PC-3 (cell line): ENCODE data around the gene SEMA5A. TPM values are rescaled to one million over a fixed set of nuclear protein-coding genes. Genes with fewer than 3 reads are reported as not detected.

ENCODE experiments used
- ATAC-seq: fragments of 200-7000 bp; cut with Tn5 transposase; 2 replicates; pipeline ENCODE4 v1.9.1; 2020; ENCODE audit warnings: mild to moderate bottlenecking, moderate library complexity
- BruUV-seq: library from RNA; stranded (reverse); fragments of 400-500 nt; replicated peaks from 2 replicates; lab custom pipeline; 2021; lab: Mats Ljungman, UMichigan
- CTCF ChIA-PET: fragments of 300-600 bp; sonication (Branson Sonifier 250); formaldehyde crosslinking; loops from one replicate; lab custom pipeline; 2022; ENCODE audit warnings: antibody characterized with exemption; lab: Charles Lee
- POLR2A ChIA-PET: fragments of 300-600 bp; sonication (Branson Sonifier 250); formaldehyde crosslinking; loops from one replicate; lab custom pipeline; 2022; ENCODE audit warnings: antibody characterized with exemption; ENCODE audit not compliant: unreplicated experiment; lab: Charles Lee
- DNase-seq: peaks from one replicate; pipeline ENCODE4 v3.0.0-alpha.2; 2015
- H2AFZ ChIP-seq: fragments of 300-600 bp; sonication (generic); 2 replicates; pipeline ENCODE4 v1.6.0; 2016; ENCODE audit warnings: antibody characterized with exemption, low read length
- H3F3A ChIP-seq: fragments of 300-600 bp; sonication (generic); one replicate; pipeline ENCODE4 v1.6.0; 2017; ENCODE audit warnings: antibody characterized with exemption, low read length, control low read depth, mild to moderate bottlenecking; ENCODE audit not compliant: unreplicated experiment
- H3K27ac ChIP-seq: fragments of 300-600 bp; sonication (generic); 2 replicates; pipeline ENCODE4 v1.5.1; 2016; ENCODE audit warnings: mild to moderate bottlenecking, low read length
- H3K27me3 ChIP-seq: fragments of 300-600 bp; sonication (generic); 2 replicates; pipeline ENCODE4 v1.6.1; 2016; ENCODE audit warnings: low read length, mixed read lengths
- H3K36me3 ChIP-seq: fragments of 300-600 bp; sonication (generic); 2 replicates; pipeline ENCODE4 v1.6.1; 2016; ENCODE audit warnings: low read depth, mixed run types, low read length, mixed read lengths
- H3K4me1 ChIP-seq: fragments of 300-600 bp; sonication (generic); 2 replicates; pipeline ENCODE4 v1.5.1; 2016; ENCODE audit warnings: low read length; ENCODE audit not compliant: insufficient read depth
- H3K4me2 ChIP-seq: fragments of 300-600 bp; sonication (generic); 2 replicates; pipeline ENCODE4 v1.6.0; 2016; ENCODE audit warnings: low read length
- H3K4me3 ChIP-seq: fragments of 300-600 bp; sonication (generic); 2 replicates; pipeline ENCODE4 v1.5.1; 2016; ENCODE audit warnings: mild to moderate bottlenecking, low read length, mixed read lengths
- H3K79me2 ChIP-seq: fragments of 300-600 bp; sonication (generic); 2 replicates; pipeline ENCODE4 v1.6.1; 2017; ENCODE audit warnings: low read length, mixed read lengths
- H3K9ac ChIP-seq: fragments of 300-600 bp; sonication (generic); 2 replicates; pipeline ENCODE4 v1.6.0; 2016; ENCODE audit warnings: mild to moderate bottlenecking, low read length
- H3K9me2 ChIP-seq: fragments of 300-600 bp; sonication (generic); replicated peaks from 2 replicates; pipeline ENCODE4 v1.6.1; 2016; ENCODE audit warnings: mixed run types, low read length, mixed read lengths
- H3K9me3 ChIP-seq: fragments of 300-600 bp; sonication (generic); 2 replicates; pipeline ENCODE4 v1.6.1; 2016; ENCODE audit warnings: low read length, mixed read lengths
- H4K20me1 ChIP-seq: fragments of 300-600 bp; sonication (generic); 2 replicates; pipeline ENCODE4 v1.6.1; 2016; ENCODE audit warnings: low read length, mixed read lengths
- CTCF ChIP-seq: fragments of 300-600 bp; sonication (generic); conservative IDR thresholded peaks from 2 replicates; pipeline ENCODE4 v1.5.1; 2017; ENCODE audit warnings: antibody characterized with exemption, low read depth, mild to moderate bottlenecking, low read length
- EZH2 ChIP-seq: fragments of 300-600 bp; sonication (generic); IDR thresholded peaks from one replicate; pipeline ENCODE4 v1.6.1; 2017; ENCODE audit warnings: antibody characterized with exemption, mild to moderate bottlenecking, low read length; ENCODE audit not compliant: unreplicated experiment
- EZH2phosphoT487 ChIP-seq: fragments of 300-600 bp; sonication (generic); IDR thresholded peaks from 2 replicates; pipeline ENCODE4 v1.6.1; 2018; ENCODE audit warnings: mild to moderate bottlenecking, antibody characterized with exemption, low read length, borderline replicate concordance
- intact Hi-C: fragments of 100-400 bp; cut with micrococcal nuclease; formaldehyde crosslinking; loops from 2 replicates; pipeline ENCODE4 v1.9.0; 2023
- total RNA-seq: library from RNA; depleted of rRNA; stranded (reverse); fragments of >200 nt; gene quantifications from 2 replicates; pipeline ENCODE4 v1.2.3, GENCODE V29; 2014

SEMA5A gene
- total RNA-seq, 1 experiment from 2014 or later = 4.4 TPM

DNA sequence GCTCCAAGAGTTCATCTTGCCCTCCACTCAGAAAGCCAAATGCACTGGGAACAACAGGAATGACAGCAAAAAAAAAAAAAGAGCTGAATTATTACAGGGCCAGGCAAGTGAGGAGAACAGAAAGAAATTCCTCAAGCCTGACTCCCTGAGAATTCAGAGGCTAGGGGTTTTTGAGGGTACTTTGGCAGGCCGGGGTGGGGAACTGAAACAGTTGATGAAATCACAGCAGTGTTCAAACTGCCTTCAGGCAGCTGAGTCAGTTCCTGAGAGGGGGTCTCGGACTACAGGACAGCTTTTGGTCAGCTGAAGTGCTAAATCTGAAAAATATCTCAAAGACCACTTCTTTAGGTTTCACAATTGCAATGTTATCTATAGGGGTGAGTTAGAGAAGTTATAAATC lies 419.4 kb downstream of the SEMA5A start:
- Histone ChIP-seq H2AFZ (no peak overlapping the region), H3K27ac (no peak overlapping the region), H3K9me2 (peaks cover 4% of the 10 kb centered on the region; the same call in 1 of the 2 replicates), H3K4me1 (no peaks in the 10 kb centered on the region), H3K27me3 (no peaks in the 10 kb centered on the region), H3K36me3 (no peaks in the 10 kb centered on the region), H4K20me1 (no peaks in the 10 kb centered on the region), H3K9me3 (no peaks in the 10 kb centered on the region), H3K79me2 (no peaks in the 10 kb centered on the region), H3K4me3 (no peak overlapping the region), H3F3A (no peaks in the 10 kb centered on the region), H3K4me2 (no peak overlapping the region), H3K9ac (no peak overlapping the region)
- DNase-seq (no peak), ATAC-seq (no peak)
- BruUV-seq = no TSS peak
- CTCF ChIA-PET = no interaction called here
- intact Hi-C loops = no loop called here
- POLR2A ChIA-PET = interaction anchor here (0.6 kb wide), 1 partner anchor 89 kb away, joined by 8 read pairs; no protein-coding TSS in a partner anchor
- TF ChIP-seq CTCF (no peak), EZH2 (no peak), EZH2phosphoT487 (no peak)

GRCh38 chr5:9125852-9126251 lies 420.0 kb downstream of the SEMA5A start:
- H3K4me3 ChIP-seq = no peak overlapping the region
- no peaks in the 10 kb centered on the region for H3K27me3 ChIP-seq
- ATAC-seq (no peak), DNase-seq (no peak)
- H3K9me3 ChIP-seq = no peaks in the 10 kb centered on the region
- H2AFZ ChIP-seq = no peak overlapping the region
- intact Hi-C loops = no loop called here
- no peaks in the 10 kb centered on the region for H3K4me1 ChIP-seq
- H3K27ac ChIP-seq = no peak overlapping the region
- no peak overlapping the region for H3K9ac ChIP-seq
- H3K79me2 ChIP-seq = no peaks in the 10 kb centered on the region
- no peak overlapping the region for H3K4me2 ChIP-seq
- H3K9me2 ChIP-seq = peaks cover 4% of the 10 kb centered on the region; the same call in 1 of the 2 replicates
- no peak for TF ChIP-seq EZH2
- no peak for TF ChIP-seq CTCF
- no peak for TF ChIP-seq EZH2phosphoT487
- POLR2A ChIA-PET = no interaction called here
- H4K20me1 ChIP-seq = no peaks in the 10 kb centered on the region
- no peaks in the 10 kb centered on the region for H3K36me3 ChIP-seq
- BruUV-seq = no TSS peak
- CTCF ChIA-PET = no interaction called here
- H3F3A ChIP-seq = no peaks in the 10 kb centered on the region

- no peak overlapping the region for H2AFZ ChIP-seq
- no peaks in the 10 kb centered on the region for H3F3A ChIP-seq
- no peaks in the 10 kb centered on the region for H4K20me1 ChIP-seq
- ChIA-PET POLR2A (no interaction called here), CTCF (no interaction called here)
- ATAC-seq = no peak
- H3K4me1 ChIP-seq = no peaks in the 10 kb centered on the region
- no peaks in the 10 kb centered on the region for H3K27me3 ChIP-seq
- intact Hi-C loops = no loop called here
- peaks cover 4% of the 10 kb centered on the region; the same call in 1 of the 2 replicates for H3K9me2 ChIP-seq
- H3K36me3 ChIP-seq = no peaks in the 10 kb centered on the region
- no peak overlapping the region for H3K9ac ChIP-seq
- no peak overlapping the region for H3K4me2 ChIP-seq
- H3K27ac ChIP-seq = no peak overlapping the region
- TF ChIP-seq EZH2phosphoT487 (no peak), CTCF (no peak), EZH2 (no peak)
- H3K4me3 ChIP-seq = no peak overlapping the region
- no peak for DNase-seq
- BruUV-seq = no TSS peak
- no peaks in the 10 kb centered on the region for H3K79me2 ChIP-seq
- H3K9me3 ChIP-seq = no peaks in the 10 kb centered on the region
Observed at GRCh38 chr5:9124838-9125237, 421.0 kb downstream of the SEMA5A start.
